ENCODE results near the gene FAM78B.

FAM78B gene

DNA sequence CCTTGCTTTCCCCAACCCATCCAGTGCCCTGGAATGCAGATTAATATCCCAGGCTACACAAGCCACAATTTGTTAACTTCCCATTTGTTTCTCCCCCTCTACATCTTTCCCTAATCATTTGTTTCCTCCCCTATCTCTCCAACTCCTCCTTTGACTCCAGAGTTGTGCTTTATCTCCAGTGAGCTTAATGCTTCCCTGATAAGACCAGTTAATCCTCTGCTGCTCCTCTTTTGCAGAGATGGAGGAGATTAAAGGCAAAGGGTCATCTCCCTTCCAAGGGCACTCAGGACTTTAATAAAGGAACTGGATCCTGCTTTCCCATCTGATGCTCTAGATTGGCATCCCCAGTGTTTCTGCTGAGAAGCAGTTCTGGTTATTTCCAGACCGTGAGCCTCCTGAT is 7.1 kb downstream of the FAM78B start:
- no peak for DNase-seq

DNA sequence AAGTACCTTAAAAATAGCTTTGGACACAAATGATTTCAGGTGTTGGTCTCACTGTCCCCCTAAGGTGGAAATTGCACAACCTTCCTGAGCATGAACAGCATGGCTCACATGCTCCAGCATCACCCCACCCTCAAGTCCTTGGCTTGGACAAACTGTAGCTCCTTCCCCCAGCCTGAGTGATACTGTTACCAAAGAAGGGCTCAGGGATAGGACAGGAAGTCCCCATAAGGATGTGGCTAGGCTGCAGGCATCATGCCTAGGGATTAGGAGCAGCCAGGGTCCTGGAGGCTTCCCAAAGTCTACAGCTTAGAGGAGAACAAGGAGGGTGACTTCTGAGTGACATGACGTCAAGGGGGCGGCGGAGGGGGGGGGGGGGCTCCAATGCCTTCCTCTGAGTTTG is 10.1 kb downstream of the FAM78B start:
- no peak for DNase-seq

DNA sequence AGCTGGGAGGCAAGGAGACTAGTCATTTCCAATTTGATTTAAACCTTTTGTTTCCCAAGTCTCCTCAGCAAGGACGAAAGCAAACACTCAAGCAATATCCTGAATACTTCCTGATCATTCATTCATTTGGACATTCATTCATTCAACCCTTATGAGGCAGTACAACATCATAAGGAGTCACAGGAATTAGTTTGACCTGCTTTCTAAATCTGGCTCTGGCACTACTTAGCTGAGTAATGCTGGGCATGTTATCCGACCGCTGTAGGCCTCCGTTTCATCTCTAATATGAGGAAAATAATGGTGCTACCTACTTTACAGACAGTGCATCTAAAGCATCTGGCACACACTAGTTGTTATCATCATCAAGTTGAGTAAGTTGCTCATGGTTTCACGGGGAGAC is 11.7 kb downstream of the FAM78B start:
- no peak for DNase-seq

DNA sequence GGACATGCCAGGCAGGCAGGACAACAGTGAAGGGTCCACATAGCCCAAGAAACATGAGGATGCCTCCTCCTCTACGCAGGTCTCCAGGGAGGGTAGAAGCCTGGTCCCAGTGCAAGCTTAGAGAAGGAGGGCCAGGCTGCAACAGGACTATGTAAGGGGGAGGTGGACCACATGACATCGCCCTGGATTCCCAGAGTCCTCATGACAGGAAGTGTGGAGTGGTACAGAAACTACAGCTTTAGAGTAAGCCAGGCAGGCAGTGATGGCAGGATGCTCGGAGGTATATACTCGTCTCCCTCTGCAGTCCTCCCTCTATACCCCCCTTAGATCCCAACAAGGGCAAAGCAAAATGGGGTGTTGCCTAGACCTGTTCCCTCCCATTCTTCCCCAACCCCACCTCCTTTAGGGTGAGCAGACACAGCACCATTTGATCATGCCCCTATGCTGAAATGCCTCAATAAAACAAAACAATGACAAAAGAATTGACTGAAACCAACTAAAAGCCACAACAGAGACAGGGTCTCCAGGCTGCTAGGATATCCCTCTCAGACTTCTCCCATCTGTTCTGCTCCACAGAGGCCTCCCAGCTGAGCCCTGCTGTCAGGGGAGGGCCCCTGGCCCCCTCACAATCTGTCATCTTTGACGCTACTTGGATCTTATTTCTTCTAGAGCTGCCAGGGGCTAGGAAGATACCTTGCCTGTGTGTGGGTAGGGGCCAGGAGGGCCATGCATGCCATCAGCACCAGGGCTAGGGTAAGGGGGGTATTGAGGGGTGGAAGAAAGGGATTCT is 13.1 kb downstream of the FAM78B start:
- DNase-seq = no peak

DNA sequence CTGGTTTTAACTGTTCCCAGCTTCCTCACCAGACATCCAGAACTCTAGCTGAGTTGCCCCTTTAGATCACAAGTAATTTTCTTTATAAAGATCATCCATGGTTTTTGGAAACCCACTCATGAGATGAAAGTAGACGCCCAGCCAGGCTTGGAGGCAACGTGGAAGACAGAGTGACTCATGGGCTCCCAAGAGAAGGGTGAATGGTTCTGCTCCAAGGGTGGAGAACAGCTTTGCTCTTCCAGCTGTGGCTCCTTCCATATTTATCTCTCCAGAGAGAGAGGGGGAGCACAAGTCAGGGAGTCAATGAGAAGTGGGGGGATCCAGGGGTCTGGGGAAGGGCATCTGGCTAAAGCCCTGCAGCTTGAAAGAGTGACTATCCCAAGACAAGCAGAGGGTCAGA is 13.8 kb downstream of the FAM78B start:
- DNase-seq = no peak

DNA sequence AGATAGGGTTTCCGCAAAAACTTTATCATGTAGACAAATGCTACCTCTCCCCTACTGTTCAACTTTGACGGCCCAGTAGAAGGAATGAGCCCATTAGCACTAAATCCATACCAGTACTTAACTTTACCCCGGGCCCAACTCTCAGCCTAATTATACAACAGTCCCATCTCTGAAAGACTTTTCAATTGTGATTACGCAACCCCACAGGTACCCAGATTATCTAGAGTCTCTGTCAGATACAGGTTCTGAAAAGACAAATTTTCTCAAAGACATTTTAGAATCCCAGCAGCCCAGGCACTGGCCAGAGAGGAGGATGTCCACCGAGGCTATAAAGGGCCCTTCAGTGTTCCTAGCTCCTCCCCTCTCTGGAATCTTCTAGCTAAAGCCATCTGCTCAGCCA is 15.0 kb downstream of the FAM78B start:
- DNase-seq = no peak

DNA sequence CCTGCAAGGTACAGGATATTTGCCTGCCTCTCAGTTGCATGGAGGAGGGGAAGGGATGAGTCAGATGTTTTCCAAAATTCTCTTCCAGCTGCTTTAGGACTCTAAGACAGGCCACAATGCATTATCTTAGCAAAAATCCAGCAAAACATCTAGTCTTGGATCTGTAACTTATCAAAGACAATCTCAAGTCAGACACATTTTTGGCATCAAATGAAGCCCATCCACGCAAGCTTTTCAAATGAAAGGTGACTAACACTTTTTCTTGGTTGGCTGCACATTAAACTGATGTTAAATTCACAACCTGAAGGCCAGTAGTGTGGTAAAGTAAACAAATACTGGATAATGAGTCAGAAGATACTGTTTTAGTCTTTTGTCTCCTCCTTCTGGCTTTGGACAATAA is 21.3 kb downstream of the FAM78B start:
- no peak for DNase-seq

DNA sequence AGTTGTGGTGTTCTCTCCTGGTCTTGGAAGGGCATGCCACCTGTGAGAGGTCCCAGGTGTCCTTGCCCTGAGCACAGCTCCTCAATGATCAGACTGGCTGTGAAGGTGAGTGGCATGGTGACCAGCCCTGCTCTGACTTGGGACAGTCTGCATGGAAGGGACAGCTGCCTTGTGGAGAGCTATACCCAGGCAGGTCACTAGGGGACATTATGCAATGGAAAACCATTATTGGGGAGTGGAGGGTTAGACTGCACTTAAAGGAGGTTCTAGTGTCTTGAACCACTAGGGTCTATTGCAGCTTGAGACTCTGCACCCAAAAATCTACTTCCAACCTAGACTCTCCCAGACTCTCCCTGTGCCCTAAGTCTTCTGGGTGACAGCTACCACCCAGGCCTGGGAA is 24.8 kb downstream of the FAM78B start:
- DNase-seq = no peak

DNA sequence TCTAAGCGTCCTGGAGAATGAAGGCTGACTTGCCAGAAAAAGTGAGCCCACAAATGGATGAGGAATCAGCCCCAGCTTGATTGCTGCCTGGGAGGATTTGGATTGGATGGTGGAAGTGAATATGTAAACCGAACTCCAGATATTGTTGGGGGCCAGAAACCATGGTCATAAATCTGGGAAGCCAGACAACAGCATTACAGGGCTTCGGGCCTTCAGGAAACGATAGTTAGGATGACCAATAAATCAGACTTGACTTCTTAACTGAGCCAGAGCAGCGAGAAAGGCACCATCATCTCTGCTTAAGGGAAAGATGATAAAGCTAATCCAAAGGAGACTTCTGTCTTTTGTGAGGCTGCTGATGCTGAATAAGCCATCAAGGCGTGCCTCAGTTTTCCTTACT is 26.6 kb downstream of the FAM78B start:
- no peak for DNase-seq

DNA sequence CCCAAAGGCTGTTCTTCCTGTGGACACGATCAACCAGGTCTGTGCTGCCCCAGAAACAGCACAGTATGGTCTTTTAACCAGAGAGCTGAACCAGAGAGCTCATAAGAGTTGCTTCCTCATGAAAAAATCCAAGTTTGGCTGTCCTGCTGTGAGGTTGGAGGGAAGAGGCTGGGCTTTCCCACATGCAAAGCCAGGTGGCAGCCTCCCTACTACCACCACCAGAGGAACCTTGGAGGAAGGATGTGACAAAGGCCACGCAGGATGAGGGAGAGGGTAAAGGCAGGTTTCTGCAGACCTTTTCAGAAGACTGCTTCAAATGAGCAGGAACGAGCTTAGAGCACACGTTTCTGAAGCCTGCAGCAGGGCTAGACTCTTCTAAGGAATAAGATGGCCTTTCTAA is 27.1 kb downstream of the FAM78B start:
- no peak for DNase-seq

DNA sequence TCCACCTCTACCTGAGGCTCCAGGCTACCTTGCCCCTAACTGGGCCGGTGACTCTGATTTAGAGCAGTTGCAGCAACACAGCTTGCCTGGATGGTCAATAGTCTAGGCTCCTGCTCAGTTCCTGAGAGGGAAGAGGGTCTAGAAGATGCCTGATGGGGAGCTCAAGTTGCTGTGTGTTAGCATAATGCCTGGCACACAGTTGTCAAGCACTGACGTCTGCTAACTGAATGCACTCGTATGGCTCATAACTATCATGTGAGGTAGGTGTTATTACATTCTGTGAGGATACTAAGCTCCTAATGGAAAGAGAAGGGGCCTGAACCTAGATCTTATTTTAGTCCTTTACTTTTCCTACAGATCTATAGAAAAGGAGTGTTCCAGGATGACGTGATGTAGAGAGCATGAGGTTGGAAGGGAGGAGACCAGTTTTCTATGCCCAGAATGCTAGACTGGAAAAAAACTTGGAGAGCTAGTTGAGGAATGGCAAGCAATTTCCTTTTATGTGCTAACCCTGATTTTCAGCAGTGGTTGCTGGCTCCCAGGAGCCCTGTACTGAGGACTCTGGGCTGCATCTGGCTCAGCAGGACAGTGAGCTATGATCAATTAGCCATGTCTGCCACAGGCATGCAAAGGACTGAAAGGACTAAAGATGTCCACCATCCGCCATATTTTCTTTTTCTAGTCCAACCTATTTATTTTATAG is 30.0 kb downstream of the FAM78B start:
- no peak for DNase-seq

DNA sequence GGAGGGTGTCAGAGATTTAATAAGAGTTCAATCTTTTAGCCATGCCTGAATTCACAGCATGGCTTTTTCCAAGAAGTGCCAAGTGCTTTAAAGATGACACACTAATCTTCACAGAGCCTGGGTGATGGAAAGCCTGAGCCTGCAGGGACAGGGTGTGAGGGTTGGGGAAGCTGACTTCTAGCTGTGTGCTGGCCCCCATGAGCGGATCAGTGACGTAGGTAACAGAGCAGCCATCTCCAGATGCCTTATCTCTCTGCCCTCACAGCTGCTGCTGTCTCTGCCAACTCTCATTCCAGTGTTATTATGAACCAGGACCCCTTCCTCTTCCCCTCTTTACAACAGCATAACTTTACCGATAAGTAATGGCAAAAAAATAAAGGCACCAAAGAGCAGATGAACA is 30.6 kb downstream of the FAM78B start:
- no peak for DNase-seq

DNA sequence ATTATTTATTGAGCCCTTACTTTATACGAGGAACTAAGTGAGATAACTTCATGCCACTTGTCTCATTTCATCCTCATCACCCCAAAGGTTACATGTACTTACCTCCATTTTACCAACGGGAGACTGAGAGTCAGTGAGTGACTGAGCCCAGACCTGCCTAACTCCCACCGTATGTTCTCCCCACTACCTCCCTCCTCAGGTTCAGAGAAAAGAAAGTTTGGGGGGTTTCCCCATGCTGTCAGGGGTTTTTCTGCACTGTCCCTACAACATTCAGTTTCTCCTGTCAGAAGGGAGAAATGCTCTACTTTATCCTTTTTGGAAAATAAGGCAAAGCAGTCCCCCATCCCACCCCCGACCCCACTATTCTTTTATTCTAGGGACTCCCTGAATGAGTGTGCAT is 32.9 kb downstream of the FAM78B start:
- DNase-seq = no peak

DNA sequence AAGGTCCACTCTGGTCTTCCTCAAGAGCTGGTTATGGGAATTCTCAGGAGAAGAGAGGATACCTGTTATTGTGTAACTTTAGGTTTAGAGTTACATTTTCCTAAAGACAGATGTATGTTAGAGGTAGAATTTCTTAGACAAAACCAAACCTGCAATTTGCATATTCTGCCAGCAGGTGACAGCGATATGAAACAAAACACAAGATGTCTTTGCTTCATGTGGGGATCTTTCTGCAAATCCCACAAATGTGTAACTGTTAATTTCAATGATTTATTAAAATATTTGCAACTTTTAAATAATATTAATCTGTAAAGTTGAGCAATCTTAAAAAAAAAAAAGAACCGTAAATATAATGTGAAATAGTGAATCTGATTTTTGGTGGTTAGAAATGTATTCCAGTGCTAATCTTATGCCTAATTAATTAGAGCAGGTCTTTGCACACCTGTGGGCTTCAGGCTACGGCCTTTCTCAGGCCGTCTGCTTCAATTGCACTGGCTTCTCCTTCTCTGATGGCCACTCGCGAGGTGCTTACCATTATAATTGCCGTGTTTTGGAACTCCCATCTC is 33.4 kb downstream of the FAM78B start:
- DNase-seq = no peak

DNA sequence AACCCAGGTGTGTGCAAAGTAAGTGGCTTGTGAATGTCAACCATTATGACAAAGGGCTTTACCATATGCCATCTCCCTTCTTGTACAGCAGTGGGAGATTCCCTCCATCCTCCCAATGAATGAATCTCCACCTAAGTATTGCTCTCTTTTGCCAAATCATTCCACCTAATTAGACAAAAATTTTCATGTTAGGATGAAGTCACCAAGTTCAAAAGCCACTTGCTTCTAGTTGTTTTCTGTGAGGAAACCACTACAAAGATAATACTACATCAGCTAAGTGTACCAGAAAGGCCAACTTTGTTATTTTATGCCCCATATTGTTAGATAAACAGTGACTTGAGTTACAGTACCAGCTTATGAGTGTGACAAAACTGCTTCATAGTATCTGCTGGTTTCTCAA is 34.3 kb downstream of the FAM78B start:
- DNase-seq = no peak

DNA sequence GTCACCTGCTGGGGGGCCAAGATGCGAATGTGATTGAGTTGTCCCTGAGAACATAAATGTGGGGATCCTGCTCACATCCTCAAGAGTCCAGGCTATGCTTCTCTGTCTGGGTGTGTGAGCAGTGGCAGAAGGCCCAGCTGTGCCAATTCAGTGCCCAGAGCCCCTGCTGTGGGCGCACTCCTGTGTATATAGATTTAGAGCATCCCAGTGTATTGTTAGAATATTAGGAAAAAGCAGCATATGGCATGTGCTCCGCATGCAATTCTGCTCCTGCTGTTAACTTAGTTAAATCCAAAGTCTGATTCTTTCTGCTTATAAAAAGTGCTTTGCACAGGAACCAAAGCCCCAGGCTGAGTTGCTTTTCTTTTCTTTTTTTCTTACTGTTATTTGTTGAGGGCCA is 37.8 kb downstream of the FAM78B start:
- DNase-seq = no peak

DNA sequence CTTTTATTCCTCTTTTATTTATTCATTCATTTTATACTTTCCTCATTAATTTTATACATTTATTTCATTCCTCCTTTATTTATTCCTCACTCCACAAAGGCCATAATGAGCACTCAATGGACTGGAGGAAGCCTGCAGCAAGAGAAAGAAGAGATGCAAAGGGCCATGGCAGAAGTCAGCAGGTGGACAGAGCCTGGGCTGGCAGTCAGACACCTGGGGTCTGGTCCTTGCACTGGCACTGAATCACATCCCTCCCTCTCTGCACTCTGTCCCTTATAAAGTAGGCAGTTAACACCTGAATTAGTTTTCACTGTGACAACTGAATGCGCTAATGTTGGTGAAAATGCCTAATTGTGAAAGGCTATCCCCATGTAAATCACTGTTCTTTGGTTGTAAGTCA is 38.6 kb downstream of the FAM78B start:
- DNase-seq = no peak

DNA sequence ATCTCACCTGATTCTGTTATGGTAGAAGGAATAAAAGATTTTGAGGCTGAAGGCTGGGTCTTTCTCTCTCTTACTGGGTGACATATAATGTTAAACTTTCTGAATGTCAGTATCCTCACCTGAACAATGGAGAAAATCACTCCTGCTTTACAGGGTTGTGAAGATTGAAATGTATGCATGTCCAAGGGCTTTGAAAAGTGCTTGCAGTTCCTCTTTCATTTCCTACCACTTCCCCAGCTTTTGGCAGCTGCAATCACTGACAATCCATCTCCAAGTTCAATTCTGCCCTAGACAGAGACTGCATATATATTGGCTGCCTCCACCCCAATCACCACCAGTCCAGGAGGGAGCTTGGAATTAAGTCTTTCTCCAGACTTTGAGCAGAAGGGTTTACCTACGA is 39.8 kb downstream of the FAM78B start:
- no peak for DNase-seq

DNA sequence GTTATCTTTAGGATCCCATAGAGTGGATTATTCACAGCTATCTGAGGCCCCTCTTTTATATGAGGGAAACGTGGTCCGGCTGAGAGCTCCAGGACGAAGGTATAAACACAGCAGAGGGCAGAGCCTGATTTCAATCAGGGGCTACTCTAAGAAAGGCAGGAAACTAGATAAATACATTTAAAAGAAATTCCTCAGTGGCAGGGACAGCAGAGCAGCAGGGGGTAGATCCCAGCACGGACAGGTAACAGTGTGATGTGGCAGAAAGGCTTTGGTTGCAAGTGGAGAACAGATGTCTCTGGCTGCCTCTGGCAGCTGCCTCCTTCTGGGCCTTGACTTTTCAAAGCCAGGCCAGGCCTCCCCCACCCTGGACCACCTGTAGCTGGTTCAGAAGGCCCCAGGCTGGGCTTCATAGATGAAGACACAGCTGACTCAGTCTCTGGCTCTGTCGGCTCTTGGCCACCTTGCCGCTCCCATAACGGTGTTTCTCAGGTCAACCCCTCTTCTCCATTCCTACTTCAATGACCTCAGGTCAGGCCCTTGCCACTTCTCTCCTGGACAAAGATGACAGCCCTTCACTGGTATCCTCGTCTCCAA is 43.8 kb downstream of the FAM78B start:
- DNase-seq = no peak

DNA sequence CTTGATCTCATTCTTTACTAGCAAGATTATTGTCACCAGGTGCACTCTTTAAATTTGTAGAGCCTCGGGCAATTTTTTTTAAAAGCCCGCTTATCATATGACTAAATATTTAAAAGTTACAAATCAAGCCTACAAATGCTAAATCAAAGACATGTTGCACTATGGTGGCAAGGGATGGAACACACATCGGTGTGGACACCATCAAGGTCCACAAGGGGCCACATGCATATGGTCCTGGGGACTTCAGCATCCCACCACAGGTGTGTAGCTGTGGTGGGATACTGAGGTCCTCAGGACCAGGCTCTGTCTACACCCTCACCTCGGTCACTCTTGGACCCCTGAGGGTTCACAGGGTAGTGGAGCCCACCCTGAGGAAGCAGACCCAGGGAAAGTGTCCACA is 45.8 kb downstream of the FAM78B start:
- no peak for DNase-seq

DNA sequence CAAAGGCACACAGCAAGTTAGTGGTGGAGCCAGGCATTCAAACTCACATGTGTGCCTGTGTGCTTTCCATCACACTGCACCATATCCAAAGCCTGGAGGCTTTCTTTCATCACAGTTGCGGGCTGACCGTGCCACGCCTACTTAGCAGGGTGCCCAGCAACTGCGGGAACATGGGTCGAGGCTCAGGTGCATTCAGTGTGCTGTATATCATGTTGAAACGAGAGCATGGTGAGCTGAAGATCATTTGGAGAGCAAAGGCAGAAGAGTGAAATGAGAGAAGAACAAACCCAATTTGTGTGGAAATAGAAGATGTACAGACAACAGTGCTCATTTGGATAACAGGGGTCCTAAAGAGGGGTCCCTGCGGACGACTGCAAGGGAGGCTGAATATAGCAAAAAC is 46.5 kb downstream of the FAM78B start:
- no peak for DNase-seq

DNA sequence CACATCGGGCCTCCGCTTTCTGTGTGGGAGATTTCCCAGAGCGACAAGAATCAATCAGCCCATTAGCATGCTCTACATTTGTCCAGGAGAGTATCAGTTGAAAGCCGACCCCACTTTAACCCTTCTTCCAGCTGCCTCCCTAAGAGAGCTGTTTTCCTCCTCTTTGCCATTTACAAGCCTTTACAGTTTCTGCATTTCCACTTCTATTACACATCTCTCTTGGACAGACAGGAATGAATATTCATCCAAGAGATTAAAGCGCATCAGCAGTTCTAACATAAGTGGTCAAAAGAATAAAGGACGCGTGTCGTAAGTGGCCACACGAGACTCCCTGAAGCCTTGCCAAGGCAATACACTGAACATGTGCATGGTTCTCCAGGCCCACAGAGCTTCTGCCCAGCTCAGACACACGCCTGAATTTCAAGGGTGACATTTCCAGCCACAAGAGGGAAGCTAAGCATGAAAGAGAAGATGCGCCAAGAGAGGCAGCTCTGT is 47.3 kb downstream of the FAM78B start:
- DNase-seq = no peak

DNA sequence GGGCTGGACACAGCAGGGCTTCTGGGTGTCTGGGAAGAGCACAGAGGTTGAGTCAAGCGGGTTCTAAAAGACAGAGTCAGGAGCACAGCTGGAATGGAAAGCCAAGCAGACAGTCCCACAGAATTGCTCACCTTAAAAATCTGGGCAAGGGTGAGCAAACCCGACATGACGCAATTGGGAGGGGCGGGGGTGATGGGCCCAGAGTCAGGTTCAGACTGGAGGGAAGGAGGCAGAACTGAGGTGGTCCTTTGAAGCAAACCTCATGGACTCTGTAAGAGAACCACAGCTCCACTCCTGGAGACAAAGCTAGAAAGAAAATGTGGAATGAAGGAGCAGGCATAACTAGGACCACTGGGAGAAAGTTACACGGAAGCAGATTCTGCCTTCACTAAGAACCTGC is 49.0 kb downstream of the FAM78B start:
- DNase-seq = no peak

DNA sequence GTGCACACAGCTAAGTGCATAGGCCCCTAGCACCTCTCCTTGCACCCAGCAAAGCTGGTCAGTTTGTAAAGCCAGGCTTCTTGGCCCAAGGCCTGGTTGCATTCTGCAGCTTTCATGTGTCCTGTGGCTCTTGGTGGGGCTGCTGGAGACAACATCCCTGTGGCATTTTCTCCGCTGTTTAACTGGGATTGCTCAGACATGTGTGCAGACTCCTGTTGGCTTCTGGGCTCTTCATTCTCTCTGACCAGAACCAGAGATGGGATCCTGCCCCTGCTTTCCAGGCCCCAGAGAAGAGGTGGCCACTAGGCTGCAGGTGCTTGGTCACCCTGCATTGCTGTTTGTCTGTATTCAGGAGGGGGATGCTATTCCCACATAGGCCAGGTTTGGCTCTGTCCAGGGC is 50.8 kb downstream of the FAM78B start:
- DNase-seq = no peak
